Measurements from ENCODE around the gene MYH9. TPM values are rescaled to one million over a fixed set of nuclear protein-coding genes. Genes with fewer than 3 reads are reported as not detected.

Gene MYH9
- total and polyA plus RNA-seq, 2 experiments from 2014 or later = 58.4 to 233 TPM

- TF ChIP-seq, protein P1, sequence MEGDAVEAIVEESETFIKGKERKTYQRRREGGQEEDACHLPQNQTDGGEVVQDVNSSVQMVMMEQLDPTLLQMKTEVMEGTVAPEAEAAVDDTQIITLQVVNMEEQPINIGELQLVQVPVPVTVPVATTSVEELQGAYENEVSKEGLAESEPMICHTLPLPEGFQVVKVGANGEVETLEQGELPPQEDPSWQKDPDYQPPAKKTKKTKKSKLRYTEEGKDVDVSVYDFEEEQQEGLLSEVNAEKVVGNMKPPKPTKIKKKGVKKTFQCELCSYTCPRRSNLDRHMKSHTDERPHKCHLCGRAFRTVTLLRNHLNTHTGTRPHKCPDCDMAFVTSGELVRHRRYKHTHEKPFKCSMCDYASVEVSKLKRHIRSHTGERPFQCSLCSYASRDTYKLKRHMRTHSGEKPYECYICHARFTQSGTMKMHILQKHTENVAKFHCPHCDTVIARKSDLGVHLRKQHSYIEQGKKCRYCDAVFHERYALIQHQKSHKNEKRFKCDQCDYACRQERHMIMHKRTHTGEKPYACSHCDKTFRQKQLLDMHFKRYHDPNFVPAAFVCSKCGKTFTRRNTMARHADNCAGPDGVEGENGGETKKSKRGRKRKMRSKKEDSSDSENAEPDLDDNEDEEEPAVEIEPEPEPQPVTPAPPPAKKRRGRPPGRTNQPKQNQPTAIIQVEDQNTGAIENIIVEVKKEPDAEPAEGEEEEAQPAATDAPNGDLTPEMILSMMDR (conservative IDR thresholded peaks at IDR 0.05; ENCODE audit: low read depth in 2 of 2) = no peak
- TF ChIP-seq EZH2 (IDR thresholded peaks at IDR 0.05; ENCODE audit: low read depth, unreplicated experiment) = no peak
- TF ChIP-seq ZNF331 (CRISPR knock-in tag; IDR thresholded peaks at IDR 0.05; ENCODE audit: low read depth) = no peak
These were observed 38.3 kb upstream of the MYH9 start (continued) for GRCh38 chr22:36425977-36426523.

- Histone ChIP-seq H3K4me2 (no peak overlapping the region), H3K27me3 (ENCODE audit: insufficient read depth) (no peaks in the 10 kb centered on the region), H3F3A (replicated peaks; ENCODE audit: low read depth) (no peaks in the 10 kb centered on the region), H4K20me1 (replicated peaks; ENCODE audit: insufficient read depth) (no peaks in the 10 kb centered on the region), H2AFZ (no peak overlapping the region), H3K27ac (ENCODE audit: low read depth) (no peak overlapping the region), H3K36me3 (ENCODE audit: insufficient read depth) (no peaks in the 10 kb centered on the region), H3K4me1 (ENCODE audit: insufficient read depth) (peaks cover 7% of the 10 kb centered on the region), H3K4me3 (no peak overlapping the region), H3K9me2 (ENCODE audit: insufficient read depth) (no peaks in the 10 kb centered on the region), H3K79me2 (replicated peaks; ENCODE audit: insufficient read depth) (no peaks in the 10 kb centered on the region)
- no peak overlapping the region; the same call in 2 of the 3 replicates for H3K4me3 Mint-ChIP-seq
- H3K36me3 Mint-ChIP-seq (ENCODE audit: low read depth) = no peaks in the 10 kb centered on the region
- H3K27ac Mint-ChIP-seq = no peak overlapping the region
- H3K27me3 Mint-ChIP-seq (ENCODE audit: insufficient read depth, low read depth, poor library complexity) = peaks cover 8% of the 10 kb centered on the region
- DNase-seq (ENCODE audit: low spot score) (no peak), ATAC-seq (no peak)
- H3K9me3 Mint-ChIP-seq = no peaks in the 10 kb centered on the region
- H3K4me1 Mint-ChIP-seq = peaks cover 11% of the 10 kb centered on the region
- TF ChIP-seq EZH2phosphoT487 (IDR thresholded peaks at IDR 0.05; ENCODE audit: unreplicated experiment) (no peak), JUNB (IDR thresholded peaks at IDR 0.05; ENCODE audit: unreplicated experiment) (no peak), EZH2 (IDR thresholded peaks at IDR 0.05; ENCODE audit: low read depth, unreplicated experiment) (no peak), STAT1 (IDR thresholded peaks at IDR 0.05; ENCODE audit: unreplicated experiment) (no peak), NANOG (IDR thresholded peaks at IDR 0.05; ENCODE audit: borderline replicate concordance) (no peak), ETS1 (IDR thresholded peaks at IDR 0.05) (no peak), ZNF331 (CRISPR knock-in tag; IDR thresholded peaks at IDR 0.05; ENCODE audit: low read depth) (no peak), POLR2AphosphoS5 (IDR thresholded peaks at IDR 0.05; ENCODE audit: low read depth) (no peak)
- TF ChIP-seq, protein P1 (conservative IDR thresholded peaks at IDR 0.05; ENCODE audit: low read depth in 2 of 2) = no peak
- TF ChIP-seq, protein P2, sequence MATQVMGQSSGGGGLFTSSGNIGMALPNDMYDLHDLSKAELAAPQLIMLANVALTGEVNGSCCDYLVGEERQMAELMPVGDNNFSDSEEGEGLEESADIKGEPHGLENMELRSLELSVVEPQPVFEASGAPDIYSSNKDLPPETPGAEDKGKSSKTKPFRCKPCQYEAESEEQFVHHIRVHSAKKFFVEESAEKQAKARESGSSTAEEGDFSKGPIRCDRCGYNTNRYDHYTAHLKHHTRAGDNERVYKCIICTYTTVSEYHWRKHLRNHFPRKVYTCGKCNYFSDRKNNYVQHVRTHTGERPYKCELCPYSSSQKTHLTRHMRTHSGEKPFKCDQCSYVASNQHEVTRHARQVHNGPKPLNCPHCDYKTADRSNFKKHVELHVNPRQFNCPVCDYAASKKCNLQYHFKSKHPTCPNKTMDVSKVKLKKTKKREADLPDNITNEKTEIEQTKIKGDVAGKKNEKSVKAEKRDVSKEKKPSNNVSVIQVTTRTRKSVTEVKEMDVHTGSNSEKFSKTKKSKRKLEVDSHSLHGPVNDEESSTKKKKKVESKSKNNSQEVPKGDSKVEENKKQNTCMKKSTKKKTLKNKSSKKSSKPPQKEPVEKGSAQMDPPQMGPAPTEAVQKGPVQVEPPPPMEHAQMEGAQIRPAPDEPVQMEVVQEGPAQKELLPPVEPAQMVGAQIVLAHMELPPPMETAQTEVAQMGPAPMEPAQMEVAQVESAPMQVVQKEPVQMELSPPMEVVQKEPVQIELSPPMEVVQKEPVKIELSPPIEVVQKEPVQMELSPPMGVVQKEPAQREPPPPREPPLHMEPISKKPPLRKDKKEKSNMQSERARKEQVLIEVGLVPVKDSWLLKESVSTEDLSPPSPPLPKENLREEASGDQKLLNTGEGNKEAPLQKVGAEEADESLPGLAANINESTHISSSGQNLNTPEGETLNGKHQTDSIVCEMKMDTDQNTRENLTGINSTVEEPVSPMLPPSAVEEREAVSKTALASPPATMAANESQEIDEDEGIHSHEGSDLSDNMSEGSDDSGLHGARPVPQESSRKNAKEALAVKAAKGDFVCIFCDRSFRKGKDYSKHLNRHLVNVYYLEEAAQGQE (IDR thresholded peaks at IDR 0.05; ENCODE audit: unreplicated experiment) = no peak
These were observed 37.3 kb upstream of the MYH9 start for GRCh38 chr22:36424901-36425579.
